ENCODE data around the gene CCDC137. TPM values are rescaled to one million over a fixed set of nuclear protein-coding genes. Genes with fewer than 3 reads are reported as not detected.
"Not testable (repeated sequence)": the region's sequence is repeated elsewhere in the genome, so short reads cannot be mapped to it uniquely, and the experiment has no call there.

Gene CCDC137, protein sequence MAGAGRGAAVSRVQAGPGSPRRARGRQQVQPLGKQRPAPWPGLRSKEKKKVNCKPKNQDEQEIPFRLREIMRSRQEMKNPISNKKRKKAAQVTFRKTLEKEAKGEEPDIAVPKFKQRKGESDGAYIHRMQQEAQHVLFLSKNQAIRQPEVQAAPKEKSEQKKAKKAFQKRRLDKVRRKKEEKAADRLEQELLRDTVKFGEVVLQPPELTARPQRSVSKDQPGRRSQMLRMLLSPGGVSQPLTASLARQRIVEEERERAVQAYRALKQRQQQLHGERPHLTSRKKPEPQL
- 10 to 100 TPM; 15.5 to 19.6 (median 15.6) TPM for total RNA-seq
- long read RNA-seq, donor 1, transcript CCDC137-201 (6 exons, 2,468 nt), result major isoform, 35 of 41 reads
- long read RNA-seq, donor 1, partial matches to known transcripts, result 3 of 41 reads
- long read RNA-seq, donor 1, other reads (novel, unspliced or antisense), result 3 of 41 reads
- long read RNA-seq, donor 2, transcript CCDC137-201 (6 exons, 2,468 nt), result major isoform, 16 of 22 reads
- long read RNA-seq, donor 2, partial matches to known transcripts, result 2 of 22 reads
- long read RNA-seq, donor 2, other reads (novel, unspliced or antisense), result 3 of 22 reads

GRCh38 chr17:81666342-81667191, at the start of gene CCDC137, which contains the start of gene OXLD1:
Gene CCDC137 (plus strand): TSS chr17:81666737. CDS start chr17:81666767, 30 bp downstream.
Gene OXLD1 (minus strand): TSS chr17:81666605. CDS start chr17:81666577, 28 bp downstream.
- intact Hi-C loops (cut with DNase I, micrococcal nuclease), result no loop called here
- no peak for TF ChIP-seq CTCF (IDR thresholded peaks at IDR 0.05)
- peak; percentile 99 for ATAC-seq
- DNase-seq, result peak; percentile 97 to 98 (median 97)
- Histone ChIP-seq H3K36me3 (ENCODE audit: low read depth) (no peaks in the 10 kb centered on the region), H3K4me3 (peak within 1 kb of the TSS; percentile 96), H3K4me1 (ENCODE audit: low read depth) (peaks cover 17% of the 10 kb centered on the region), H3K9me3 (no peaks in the 10 kb centered on the region)

DNA sequence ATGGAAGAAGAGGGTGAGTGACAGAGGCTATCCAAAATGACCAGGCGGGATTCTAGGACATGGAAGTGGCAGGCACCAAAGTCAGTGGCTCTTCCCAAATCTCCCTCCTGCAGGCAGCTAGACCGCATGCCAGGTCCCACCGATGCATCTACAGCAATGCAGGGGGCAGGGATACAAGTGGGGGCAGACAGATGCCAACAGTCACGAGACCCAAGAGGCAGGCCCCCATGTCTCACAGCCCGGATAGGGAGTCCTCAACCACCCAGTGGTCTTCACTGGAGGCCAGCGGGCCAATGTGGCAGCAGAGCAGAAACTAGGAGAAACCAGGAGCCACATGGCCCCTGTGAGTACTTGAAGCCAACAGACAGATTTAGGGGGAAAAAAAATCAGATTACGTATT, 49.7 kb upstream of the CCDC137 start:
- intact Hi-C loops (cut with DNase I, micrococcal nuclease), result no loop called here
- Histone ChIP-seq H3K4me3 (no peak overlapping the region), H3K36me3 (ENCODE audit: low read depth) (peaks cover 10% of the 10 kb centered on the region), H3K9me3 (no peaks in the 10 kb centered on the region), H3K4me1 (ENCODE audit: low read depth) (no peaks in the 10 kb centered on the region)
- ATAC-seq (no peak), DNase-seq (no peak)
- no peak for TF ChIP-seq CTCF (IDR thresholded peaks at IDR 0.05)

DNA sequence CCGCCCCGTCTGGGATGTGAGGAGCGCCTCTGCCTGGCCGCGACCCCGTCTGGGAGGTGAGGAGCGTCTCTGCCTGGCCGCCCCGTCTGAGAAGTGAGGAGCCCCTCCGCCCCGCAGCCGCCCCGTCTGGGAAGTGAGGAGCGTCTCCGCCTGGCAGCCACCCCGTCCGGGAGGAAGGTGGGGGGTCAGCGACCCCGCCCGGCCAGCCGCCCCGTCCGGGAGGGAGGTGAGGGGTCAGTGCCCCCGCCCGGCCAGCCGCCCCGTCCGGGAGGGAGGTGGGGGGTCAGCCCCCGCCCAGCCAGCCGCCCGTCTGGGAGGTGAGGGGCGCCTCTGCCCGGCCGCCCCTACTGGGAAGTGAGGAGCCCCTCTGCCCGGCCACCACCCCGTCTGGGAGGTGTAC, 48.2 kb upstream of the CCDC137 start:
- intact Hi-C loops (cut with DNase I, micrococcal nuclease), result not testable (repeated sequence)
- peaks cover 16% of the 10 kb centered on the region for H3K36me3 ChIP-seq (ENCODE audit: low read depth)

GRCh38 chr17:81621494-81622130, 44.9 kb upstream of the CCDC137 start:
- Histone ChIP-seq H3K9me3 (no peaks in the 10 kb centered on the region), H3K36me3 (ENCODE audit: low read depth) (peaks cover 22% of the 10 kb centered on the region), H3K4me1 (ENCODE audit: low read depth) (no peaks in the 10 kb centered on the region), H3K4me3 (no peak overlapping the region)
- TF ChIP-seq CTCF (IDR thresholded peaks at IDR 0.05), result no peak
- DNase-seq (no peak), ATAC-seq (no peak)
- intact Hi-C loops (cut with DNase I, micrococcal nuclease), result no loop called here

More for the DNA sequence above, 48.2 kb upstream of the CCDC137 start:
- H3K4me3 ChIP-seq; H3K9me3 ChIP-seq; DNase-seq; ATAC-seq; H3K4me1 ChIP-seq (ENCODE audit: low read depth): not testable (repeated sequence)

GRCh38 chr17:81630274-81630673, 36.3 kb upstream of the CCDC137 start:
- intact Hi-C loops (cut with DNase I, micrococcal nuclease), result no loop called here
- TF ChIP-seq CTCF (IDR thresholded peaks at IDR 0.05), result no peak
- Histone ChIP-seq H3K36me3 (ENCODE audit: low read depth) (peaks cover 11% of the 10 kb centered on the region), H3K9me3 (no peaks in the 10 kb centered on the region), H3K4me1 (ENCODE audit: low read depth) (peaks cover under 1% of the 10 kb centered on the region), H3K4me3 (no peak overlapping the region)
- no peak for ATAC-seq
- no peak for DNase-seq

Measured in mucosa of descending colon (tissue), 3 donors.